ENCODE data around the gene RNF126. TPM values are rescaled to one million over a fixed set of nuclear protein-coding genes. Genes with fewer than 3 reads are reported as not detected.
"Not testable (repeated sequence)": the region's sequence is repeated elsewhere in the genome, so short reads cannot be mapped to it uniquely, and the experiment has no call there.

Gene RNF126
- total RNA-seq, 2 experiments from 2014 or later: 106 to 108 TPM

GRCh38 chr19:677601-678436, 14.8 kb upstream of the RNF126 start:
- DNase-seq: no peak
- Mint-ChIP-seq H3K4me3 (no peak overlapping the region), H3K27me3 (peaks cover 37% of the 10 kb centered on the region), H3K36me3 (peaks cover 1% of the 10 kb centered on the region), H3K9me3 (no peaks in the 10 kb centered on the region), H3K4me1 (peaks cover 3% of the 10 kb centered on the region), H3K27ac (no peak overlapping the region)

GRCh38 chr19:677201-677600, 14.2 kb upstream of the RNF126 start:
- H3K9me3 Mint-ChIP-seq: no peaks in the 10 kb centered on the region
- H3K4me1 Mint-ChIP-seq: peaks cover 3% of the 10 kb centered on the region
- H3K36me3 Mint-ChIP-seq: peaks cover 1% of the 10 kb centered on the region
- DNase-seq: no peak
- peaks cover 37% of the 10 kb centered on the region for H3K27me3 Mint-ChIP-seq
- H3K4me3 Mint-ChIP-seq: no peak overlapping the region
- H3K27ac Mint-ChIP-seq: no peak overlapping the region

DNA sequence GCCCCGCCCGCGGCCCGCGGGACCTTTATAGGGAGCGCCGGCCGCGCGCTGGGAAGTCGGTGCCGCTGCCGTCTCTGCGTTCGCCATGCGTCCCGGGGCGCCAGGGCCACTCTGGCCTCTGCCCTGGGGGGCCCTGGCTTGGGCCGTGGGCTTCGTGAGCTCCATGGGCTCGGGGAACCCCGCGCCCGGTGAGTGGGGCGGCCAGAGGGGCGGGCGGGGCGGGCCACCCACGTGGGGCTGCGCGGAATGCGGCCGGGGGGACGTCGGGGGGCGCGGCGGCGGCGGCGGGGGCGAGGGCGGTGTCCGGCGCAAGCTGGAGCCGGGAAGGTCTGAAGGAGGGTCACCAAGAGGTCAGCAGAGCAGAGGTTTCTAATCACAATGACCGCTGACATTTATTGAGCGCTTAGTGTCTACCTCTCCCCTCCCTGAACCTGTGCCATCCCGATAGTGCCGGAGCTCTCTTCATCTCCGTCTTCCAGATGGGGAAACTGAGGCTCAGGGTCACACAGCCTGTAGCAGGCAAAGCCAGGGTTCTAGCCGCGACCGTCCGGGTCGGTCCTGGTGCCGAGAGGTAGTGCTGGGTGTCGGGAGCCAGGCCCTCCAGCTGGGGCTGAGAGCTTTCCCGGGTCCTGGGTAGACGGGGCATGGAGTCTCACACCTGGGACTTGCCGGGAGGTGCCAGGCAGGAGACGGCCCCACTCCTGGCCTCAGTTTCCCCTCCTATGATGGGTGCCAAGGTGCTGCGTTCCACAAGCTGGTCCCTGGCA, 13.5 kb upstream of the RNF126 start, which contains the start of gene FSTL3:
Gene FSTL3 (plus strand): TSS at position 54 of the 767 bp plus-strand sequence. CDS start 32 bp downstream, at position 86.
- no peak for DNase-seq
- Mint-ChIP-seq H3K27ac (no peak within 1 kb of the TSS), H3K27me3 (peaks cover 37% of the 10 kb centered on the region), H3K4me1 (peaks cover 3% of the 10 kb centered on the region), H3K4me3 (no peak within 1 kb of the TSS), H3K9me3 (no peaks in the 10 kb centered on the region), H3K36me3 (peaks cover under 1% of the 10 kb centered on the region)

DNA sequence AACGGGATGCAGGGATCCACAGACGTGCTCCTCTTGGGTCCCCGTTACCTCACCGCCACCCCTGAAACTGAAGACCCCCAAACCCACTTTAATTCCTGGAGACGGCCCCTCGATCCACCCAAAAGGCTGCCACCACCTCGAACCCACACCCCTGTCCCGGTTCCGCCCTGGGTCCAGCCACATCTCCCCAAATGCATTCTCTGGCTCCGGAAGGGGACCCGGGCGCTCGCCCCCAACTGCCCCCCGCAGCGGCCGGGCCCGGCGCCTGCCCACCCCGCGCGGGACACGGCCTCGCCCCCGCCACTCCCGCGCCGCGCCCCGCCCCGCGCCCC, 13.0 kb upstream of the RNF126 start:
- no peak overlapping the region for H3K4me3 Mint-ChIP-seq
- H3K9me3 Mint-ChIP-seq: no peaks in the 10 kb centered on the region
- no peak overlapping the region for H3K27ac Mint-ChIP-seq
- DNase-seq: no peak
- peaks cover 37% of the 10 kb centered on the region for H3K27me3 Mint-ChIP-seq
- no peaks in the 10 kb centered on the region for H3K36me3 Mint-ChIP-seq
- H3K4me1 Mint-ChIP-seq: peaks cover 3% of the 10 kb centered on the region

DNA sequence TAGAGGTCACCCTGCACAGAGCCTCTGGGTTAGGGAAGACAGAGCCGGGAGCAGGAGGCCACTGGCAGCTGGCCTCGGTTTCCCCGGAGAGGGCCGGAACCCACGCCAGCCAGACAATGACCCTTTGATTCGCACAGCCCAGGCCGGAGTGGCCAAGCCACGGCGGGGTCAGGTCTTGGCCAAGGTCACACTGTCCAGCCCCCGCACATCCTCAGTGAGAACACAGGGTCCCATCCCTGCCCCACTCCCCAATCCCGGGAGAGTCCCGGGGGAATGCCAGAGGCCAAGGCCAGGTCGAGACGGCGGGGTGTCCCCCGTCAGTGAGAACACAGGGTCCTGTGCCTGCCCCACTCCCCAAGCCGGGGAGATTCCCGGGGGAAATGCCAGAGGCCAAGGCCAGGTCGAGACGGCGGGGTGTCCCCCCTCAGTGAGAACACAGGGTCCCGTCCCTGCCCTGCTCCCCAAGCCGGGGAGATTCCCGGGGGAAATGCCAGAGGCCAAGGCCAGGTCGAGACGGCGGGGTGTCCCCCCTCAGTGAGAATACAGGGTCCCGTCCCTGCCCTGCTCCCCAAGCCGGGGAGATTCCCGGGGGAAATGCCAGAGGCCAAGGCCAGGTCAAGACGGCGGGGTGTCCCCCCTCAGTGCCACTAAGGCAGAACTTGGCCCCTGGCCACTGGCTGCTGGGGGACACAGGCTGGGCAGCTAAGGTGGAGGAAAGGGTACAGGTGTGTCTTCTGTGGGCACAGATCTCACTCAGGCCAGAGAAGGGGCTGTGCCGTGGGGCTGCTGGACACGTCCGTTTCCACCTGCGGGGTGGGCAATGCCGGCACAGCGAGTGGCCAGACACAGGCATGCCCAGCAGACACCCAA, 11.5 kb upstream of the RNF126 start:
- Mint-ChIP-seq H3K4me3 (no peak overlapping the region), H3K9me3 (no peaks in the 10 kb centered on the region), H3K4me1 (peaks cover 3% of the 10 kb centered on the region), H3K27ac (no peak overlapping the region), H3K27me3 (peaks cover 45% of the 10 kb centered on the region), H3K36me3 (no peaks in the 10 kb centered on the region)
- no peak for DNase-seq

DNA sequence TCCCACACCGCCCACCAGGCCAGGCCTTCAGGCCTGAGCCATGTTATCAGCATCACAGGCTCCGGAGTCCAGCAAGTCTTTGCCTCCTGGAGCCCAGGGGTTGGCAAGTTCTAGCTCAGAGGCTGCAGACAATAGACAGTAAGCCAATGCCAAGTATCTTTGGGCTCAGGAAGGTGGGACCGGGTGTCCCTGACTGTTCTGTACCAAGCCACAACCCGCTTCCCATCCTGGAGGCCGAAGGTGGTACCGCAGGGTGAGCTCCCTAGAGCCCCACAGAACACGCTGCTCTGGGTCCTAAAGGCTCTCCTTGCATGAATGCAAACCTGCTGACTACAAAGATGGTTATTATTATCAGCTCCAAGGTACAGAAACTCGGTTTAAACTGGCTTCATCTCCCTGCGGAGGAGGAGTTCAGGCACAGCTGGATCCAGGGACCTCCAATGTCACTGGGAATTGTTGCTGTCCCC, 7.6 kb upstream of the RNF126 start:
- H3K4me3 Mint-ChIP-seq: no peak overlapping the region
- no peaks in the 10 kb centered on the region for H3K36me3 Mint-ChIP-seq
- peaks cover 5% of the 10 kb centered on the region for H3K4me1 Mint-ChIP-seq
- no peaks in the 10 kb centered on the region for H3K9me3 Mint-ChIP-seq
- H3K27ac Mint-ChIP-seq: no peak overlapping the region
- no peak for DNase-seq
- H3K27me3 Mint-ChIP-seq: peaks cover 41% of the 10 kb centered on the region

- H3K27ac Mint-ChIP-seq, H3K9me3 Mint-ChIP-seq, H3K36me3 Mint-ChIP-seq, H3K4me1 Mint-ChIP-seq, H3K4me3 Mint-ChIP-seq, DNase-seq: not testable (repeated sequence)
- peaks cover 28% of the 10 kb centered on the region for H3K27me3 Mint-ChIP-seq
Observed at GRCh38 chr19:668675-669434, 5.8 kb upstream of the RNF126 start.

DNA sequence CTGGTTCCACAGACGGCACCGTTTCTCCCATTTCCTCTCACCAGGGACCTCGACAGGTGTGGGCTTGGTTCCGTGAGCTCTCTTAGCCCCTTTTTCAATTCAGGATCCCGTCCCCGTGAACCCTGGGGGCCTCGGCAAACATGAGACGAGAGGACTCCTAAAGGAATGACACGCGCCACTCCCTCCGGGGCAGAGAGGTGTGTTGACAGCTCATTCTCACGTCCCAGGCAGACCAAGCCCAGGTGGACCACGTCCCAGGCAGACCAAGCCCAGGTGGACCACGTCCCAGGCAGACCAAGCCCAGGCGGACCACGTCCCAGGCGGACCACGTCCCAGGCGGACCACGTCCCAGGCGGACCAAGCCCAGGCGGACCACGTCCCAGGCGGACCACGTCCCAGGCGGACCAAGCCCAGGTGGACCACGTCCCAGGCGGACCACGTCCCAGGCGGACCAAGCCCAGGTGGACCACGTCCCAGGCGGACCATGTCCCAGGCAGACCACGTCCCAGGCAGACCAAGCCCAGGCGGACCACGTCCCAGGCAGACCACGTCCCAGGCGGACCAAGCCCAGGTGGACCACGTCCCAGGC, 4.1 kb upstream of the RNF126 start:
- not testable (repeated sequence) for H3K9me3 Mint-ChIP-seq, DNase-seq, H3K4me3 Mint-ChIP-seq, H3K27ac Mint-ChIP-seq, H3K4me1 Mint-ChIP-seq, H3K36me3 Mint-ChIP-seq
- H3K27me3 Mint-ChIP-seq: peaks cover 19% of the 10 kb centered on the region

DNA sequence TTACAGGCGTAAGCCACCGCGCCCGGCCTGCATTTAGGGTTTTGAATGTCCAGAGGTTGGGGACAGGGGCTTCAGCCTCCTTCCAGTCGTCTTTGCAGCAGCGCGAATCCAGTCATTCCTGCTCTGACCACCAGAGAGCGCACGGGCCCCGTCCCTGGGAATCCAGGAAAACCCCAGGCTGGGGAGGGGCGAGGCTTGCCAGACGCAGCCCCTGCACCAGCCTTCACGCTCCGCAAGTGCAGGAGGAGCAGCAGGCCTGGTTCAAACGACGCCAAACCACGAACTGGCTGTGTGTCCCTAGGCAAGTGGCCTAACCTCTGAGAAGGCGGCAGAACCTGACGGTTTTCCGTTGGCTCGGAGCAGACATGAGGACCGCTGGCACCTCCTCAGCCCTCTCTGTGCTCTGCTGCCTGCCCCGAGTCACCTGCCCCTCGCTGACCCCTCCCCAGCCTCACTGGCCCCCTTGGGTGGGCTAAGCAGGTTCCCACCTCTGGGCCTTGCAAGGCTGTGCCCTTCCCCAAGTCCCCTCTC, 2.0 kb upstream of the RNF126 start:
- Mint-ChIP-seq H3K36me3 (peaks cover 20% of the 10 kb centered on the region), H3K4me3 (peak overlapping the region; percentile 32), H3K27me3 (peaks cover 12% of the 10 kb centered on the region), H3K27ac (peak overlapping the region; percentile 58), H3K9me3 (no peaks in the 10 kb centered on the region), H3K4me1 (peaks cover 13% of the 10 kb centered on the region)
- peak; percentile 81 for DNase-seq

- H3K27ac Mint-ChIP-seq: peak overlapping the region; percentile 77
- H3K9me3 Mint-ChIP-seq: no peaks in the 10 kb centered on the region
- peaks cover 19% of the 10 kb centered on the region for H3K4me1 Mint-ChIP-seq
- peaks cover 24% of the 10 kb centered on the region for H3K36me3 Mint-ChIP-seq
- H3K27me3 Mint-ChIP-seq: peaks cover 5% of the 10 kb centered on the region
- DNase-seq: no peak
- peak overlapping the region; percentile 72 for H3K4me3 Mint-ChIP-seq
Observed at GRCh38 chr19:663682-664117, 686 bp upstream of the RNF126 start.

- peaks cover 24% of the 10 kb centered on the region for H3K36me3 Mint-ChIP-seq
- H3K9me3 Mint-ChIP-seq: no peaks in the 10 kb centered on the region
- peaks cover 19% of the 10 kb centered on the region for H3K4me1 Mint-ChIP-seq
- peak overlapping the region; percentile 97 for H3K27ac Mint-ChIP-seq
- H3K4me3 Mint-ChIP-seq: peak overlapping the region; percentile 99
- no peaks in the 10 kb centered on the region for H3K27me3 Mint-ChIP-seq
- peak; percentile 80 for DNase-seq
Observed at GRCh38 chr19:662207-662961, 630 bp downstream of the RNF126 start.

DNA sequence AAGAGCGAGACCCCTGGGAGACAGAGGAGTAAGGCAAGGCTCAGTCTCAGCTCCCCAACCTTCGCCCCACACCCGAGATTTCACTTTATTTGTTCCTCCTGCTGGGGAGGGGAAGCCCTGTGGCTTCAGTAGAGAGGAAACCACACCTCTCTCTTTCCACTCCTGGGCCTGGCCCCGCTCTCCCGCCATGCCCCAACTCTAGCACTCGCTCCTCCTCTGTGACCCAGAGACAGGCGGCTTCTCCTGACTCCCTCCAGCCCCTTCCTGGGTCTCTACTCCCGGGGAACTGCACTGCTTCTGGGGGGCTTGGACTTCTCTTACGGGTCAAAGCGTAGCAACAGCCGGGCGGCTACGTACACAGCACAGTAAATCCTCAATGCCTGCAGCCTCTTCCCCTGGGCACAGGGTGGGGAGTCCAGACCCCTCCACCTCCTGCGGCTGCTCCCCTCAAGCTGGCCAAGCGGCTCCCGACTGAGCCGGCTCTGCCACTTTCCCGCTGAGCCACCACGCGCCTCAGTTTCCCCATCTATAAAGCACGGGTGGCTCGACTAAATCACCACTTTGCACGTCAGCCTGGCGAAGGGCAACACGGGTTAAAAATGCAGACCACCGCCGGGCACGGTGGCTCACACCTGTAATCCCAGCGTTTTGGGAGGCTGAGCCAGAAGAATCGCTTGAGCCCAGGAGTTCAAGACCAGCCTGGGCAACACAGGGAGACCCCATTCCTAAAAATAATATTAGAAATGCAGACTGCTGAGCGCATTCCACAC, 1.4 kb downstream of the RNF126 start:
- H3K36me3 Mint-ChIP-seq: peaks cover 24% of the 10 kb centered on the region
- H3K4me3 Mint-ChIP-seq: peak overlapping the region; percentile 99
- no peaks in the 10 kb centered on the region for H3K9me3 Mint-ChIP-seq
- DNase-seq: peak; percentile 77
- peak overlapping the region; percentile 97 for H3K27ac Mint-ChIP-seq
- H3K27me3 Mint-ChIP-seq: no peaks in the 10 kb centered on the region
- peaks cover 19% of the 10 kb centered on the region for H3K4me1 Mint-ChIP-seq
